Smooth muscle cell (in vitro differentiated cells): ENCODE data around the gene SLC25A6. TPM values are rescaled to one million over a fixed set of nuclear protein-coding genes. Genes with fewer than 3 reads are reported as not detected.

Experiments
- DNase-seq: peaks from one replicate; lab custom pipeline; 2025; ENCODE audit not compliant: unreplicated experiment; lab: John Stamatoyannopoulos, UW
- H2AFZ ChIP-seq: fragments of 200-600 bp; sonication (generic); 2 replicates; pipeline ENCODE4 v1.6.0; 2016; ENCODE audit warnings: antibody characterized with exemption, low read depth, mild to moderate bottlenecking
- H3F3A ChIP-seq: fragments of 200-600 bp; sonication (generic); 2 replicates; pipeline ENCODE4 v1.6.0; 2017; ENCODE audit warnings: antibody characterized with exemption, low read depth
- H3K27ac ChIP-seq: fragments of 200-600 bp; sonication (generic); 2 replicates; pipeline ENCODE4 v1.5.1; 2016; ENCODE audit warnings: low read depth, mild to moderate bottlenecking
- H3K27me3 ChIP-seq: fragments of 200-600 bp; sonication (generic); 2 replicates; pipeline ENCODE4 v1.6.1; 2016; ENCODE audit warnings: low read depth, mild to moderate bottlenecking
- H3K36me3 ChIP-seq: fragments of 200-600 bp; sonication (generic); 2 replicates; pipeline ENCODE4 v1.5.1; 2016; ENCODE audit warnings: low read depth
- H3K4me1 ChIP-seq: fragments of 200-600 bp; sonication (generic); 2 replicates; pipeline ENCODE4 v1.5.1; 2016; ENCODE audit warnings: low read depth
- H3K4me2 ChIP-seq: fragments of 200-600 bp; sonication (generic); 2 replicates; pipeline ENCODE4 v1.6.0; 2016; ENCODE audit warnings: mild to moderate bottlenecking
- H3K4me3 ChIP-seq: fragments of 200-600 bp; sonication (generic); 2 replicates; pipeline ENCODE4 v1.5.1; 2016; ENCODE audit warnings: mild to moderate bottlenecking
- H3K79me2 ChIP-seq: fragments of 200-600 bp; sonication (generic); 2 replicates; pipeline ENCODE4 v1.6.0; 2016; ENCODE audit warnings: low read depth, mild to moderate bottlenecking
- H3K9ac ChIP-seq: fragments of 200-600 bp; sonication (generic); 2 replicates; pipeline ENCODE4 v1.6.0; 2016; ENCODE audit warnings: low read depth
- H3K9me3 ChIP-seq: fragments of 200-600 bp; sonication (generic); replicated peaks from 2 replicates; pipeline ENCODE4 v1.5.1; 2016; ENCODE audit warnings: low read depth
- H4K20me1 ChIP-seq: fragments of 200-600 bp; sonication (generic); 2 replicates; pipeline ENCODE4 v1.6.0; 2016; ENCODE audit warnings: low read depth
- CTCF ChIP-seq: fragments of 200-600 bp; sonication (generic); IDR thresholded peaks from 2 replicates; pipeline ENCODE4 v1.5.1; 2017; ENCODE audit warnings: borderline replicate concordance, mild to moderate bottlenecking, antibody characterized with exemption; ENCODE audit not compliant: insufficient read depth, poor library complexity, severe bottlenecking
- WGBS: methylation state at CpG from one replicate; pipeline ENCODE4 v1.1.7; 2016; ENCODE audit warnings: low lambda C conversion rate; 5-methylcytosine and 5-hydroxymethylcytosine counted together
- polyA plus RNA-seq: library from polyadenylated mRNA; unstranded; fragments of >200 nt; fragmentation: Nextera tagmentation; extraction: Ambion mirVana; gene quantifications from 2 replicates; pipeline ENCODE4 v1.2.1, GENCODE V29; 2016
- total RNA-seq: library from RNA; depleted of rRNA; stranded (reverse); fragments of >200 nt; gene quantifications from 2 replicates; pipeline ENCODE4 v1.2.3, GENCODE V29; 2014

The SLC25A6 gene
- total and polyA plus RNA-seq, 2 experiments from 2014 or later: 160 to 288 TPM

- 96% methylated on average over 10 of the region's 10 CpGs for WGBS
- no peak for DNase-seq
- no peaks in the 10 kb centered on the region for H3K36me3 ChIP-seq
These were observed 11.3 kb upstream of the SLC25A6 start for GRCh38 chrX:1403228-1403627.

GRCh38 chrX:1401611-1402430, 9.9 kb upstream of the SLC25A6 start:
- H3K9me3 ChIP-seq: no peaks in the 10 kb centered on the region
- 93% methylated on average over 19 of the region's 30 CpGs for WGBS
- H3K4me1 ChIP-seq: no peaks in the 10 kb centered on the region
- no peak overlapping the region for H2AFZ ChIP-seq
- H3K4me2 ChIP-seq: no peak overlapping the region
- H3K36me3 ChIP-seq: no peaks in the 10 kb centered on the region
- no peak for DNase-seq
- no peaks in the 10 kb centered on the region for H3K79me2 ChIP-seq
- no peaks in the 10 kb centered on the region for H4K20me1 ChIP-seq
- no peak overlapping the region for H3K9ac ChIP-seq
- TF ChIP-seq CTCF: no peak
- no peaks in the 10 kb centered on the region for H3F3A ChIP-seq
- H3K27me3 ChIP-seq: no peaks in the 10 kb centered on the region
- no peak overlapping the region for H3K27ac ChIP-seq
- no peak overlapping the region for H3K4me3 ChIP-seq

More at GRCh38 chrX:1403228-1403627, 11.3 kb upstream of the SLC25A6 start:
- no peak overlapping the region for H2AFZ ChIP-seq
- no peaks in the 10 kb centered on the region for H3K4me1 ChIP-seq
- H3K79me2 ChIP-seq: no peaks in the 10 kb centered on the region
- no peaks in the 10 kb centered on the region for H3F3A ChIP-seq
- TF ChIP-seq CTCF: no peak
- no peak overlapping the region for H3K9ac ChIP-seq
- no peaks in the 10 kb centered on the region for H3K27me3 ChIP-seq
- no peak overlapping the region for H3K4me2 ChIP-seq
- no peaks in the 10 kb centered on the region for H4K20me1 ChIP-seq
- H3K27ac ChIP-seq: no peak overlapping the region
- no peaks in the 10 kb centered on the region for H3K9me3 ChIP-seq
- no peak overlapping the region for H3K4me3 ChIP-seq

- Histone ChIP-seq H3K9ac (no peak overlapping the region), H3K4me3 (no peak overlapping the region), H3K79me2 (no peaks in the 10 kb centered on the region), H4K20me1 (peaks cover 2% of the 10 kb centered on the region), H3K4me2 (no peak overlapping the region), H3K27me3 (no peaks in the 10 kb centered on the region), H3K9me3 (no peaks in the 10 kb centered on the region), H3K36me3 (no peaks in the 10 kb centered on the region), H3K27ac (no peak overlapping the region), H2AFZ (no peak overlapping the region), H3K4me1 (no peaks in the 10 kb centered on the region), H3F3A (no peaks in the 10 kb centered on the region)
- 78% methylated on average over 27 of the region's 27 CpGs for WGBS
- TF ChIP-seq CTCF: no peak
- no peak for DNase-seq
These were observed 9.0 kb upstream of the SLC25A6 start for GRCh38 chrX:1400742-1401471.
